Adrenal gland (tissue), 5 donors: Measurements from ENCODE around the gene VPS13D.

ENCODE experiments used
- CTCF ChIP-seq, 6 experiments: fragments of 450-650 bp in 4 of 6; fragments of 200-600 bp in 2 of 6; sonication (generic) in 1 of 6; IDR thresholded peaks; 1 replicate in 5 of 6; 2 replicates in 1 of 6; pipeline versions ENCODE4 v1.5.1 to v1.8.0; 2016 to 2021; ENCODE audit warnings: antibody characterized with exemption in 6 of 6, mild to moderate bottlenecking in 2 of 6, moderate library complexity in 1 of 6
- POLR2A ChIP-seq, 2 donors: fragments of 450-650 bp; IDR thresholded peaks; one replicate each; pipeline ENCODE4 v1.6.1; 2017; ENCODE audit warnings: antibody characterized with exemption in 2 of 2, mild to moderate bottlenecking in 2 of 2, moderate library complexity in 1 of 2
- donor health status: DM: no; HTN: no; CAD: no.

- TF ChIP-seq CTCF (IDR thresholded peaks at IDR 0.05) (no peak), POLR2A (IDR thresholded peaks at IDR 0.05) (no peak)
Observed at GRCh38 chr1:12544992-12545391, 315.2 kb downstream of the VPS13D start.
